HL-60 (cell line): ENCODE results near the gene GUCA1A.

Experiments used
- DNase-seq, 2 experiments: peaks; one replicate each; pipeline ENCODE4 v3.0.0-alpha.2; 2010 to 2020; ENCODE audit warnings: low read depth in 1 of 2, low spot score in 1 of 2
- H3K27ac ChIP-seq: fragments of 250-450 bp; sonication (Bioruptor Pico); replicated peaks from 2 replicates; pipeline ENCODE4 v1.5.1; 2020; ENCODE audit warnings: mild to moderate bottlenecking, moderate library complexity
- H3K27me3 ChIP-seq: fragments of 250-450 bp; sonication (Bioruptor Pico); 2 replicates; pipeline ENCODE4 v1.5.1; 2021; ENCODE audit warnings: mild to moderate bottlenecking, moderate library complexity; ENCODE audit not compliant: insufficient read depth, poor library complexity, severe bottlenecking
- H3K4me3 ChIP-seq: replicated peaks from 2 replicates; pipeline ENCODE4 v1.5.1; 2011; ENCODE audit warnings: mild to moderate bottlenecking, control low read depth, low read length; ENCODE audit not compliant: insufficient read depth
- CTCF ChIP-seq: IDR thresholded peaks from one replicate; pipeline ENCODE4 v1.5.1; 2011; ENCODE audit warnings: low read length, control low read depth, inconsistent platforms; ENCODE audit not compliant: insufficient read depth
- GABPA ChIP-seq: IDR thresholded peaks from 2 replicates; pipeline ENCODE4 v1.6.1; 2012; ENCODE audit warnings: low read depth
- POLR2AphosphoS5 ChIP-seq: IDR thresholded peaks from 2 replicates; pipeline ENCODE4 v1.6.1; 2012; ENCODE audit warnings: low read depth
- REST ChIP-seq: IDR thresholded peaks from 2 replicates; pipeline ENCODE4 v1.6.1; 2012; ENCODE audit warnings: low read depth; ENCODE audit not compliant: insufficient replicate concordance
- SPI1 ChIP-seq: IDR thresholded peaks from 2 replicates; pipeline ENCODE4 v1.6.1; 2012; ENCODE audit warnings: low read depth, mild to moderate bottlenecking, borderline replicate concordance

Gene GUCA1A

GRCh38 chr6:42179945-42180313, 6.8 kb downstream of the GUCA1A start:
- Histone ChIP-seq H3K27ac (no peak overlapping the region), H3K27me3 (no peaks in the 10 kb centered on the region), H3K4me3 (no peak overlapping the region)
- DNase-seq: no peak
- TF ChIP-seq GABPA (no peak), SPI1 (no peak), REST (no peak), CTCF (no peak), POLR2AphosphoS5 (no peak)

GRCh38 chr6:42182101-42182500, 8.9 kb downstream of the GUCA1A start:
- Histone ChIP-seq H3K4me3 (no peak overlapping the region), H3K27ac (no peak overlapping the region), H3K27me3 (no peaks in the 10 kb centered on the region)
- TF ChIP-seq REST: no peak
- TF ChIP-seq GABPA: no peak
- TF ChIP-seq CTCF: no peak
- TF ChIP-seq SPI1: no peak
- no peak for TF ChIP-seq POLR2AphosphoS5
- DNase-seq: no peak

- no peak for DNase-seq
- Histone ChIP-seq H3K27me3 (no peaks in the 10 kb centered on the region), H3K27ac (no peak overlapping the region), H3K4me3 (no peak overlapping the region)
- TF ChIP-seq POLR2AphosphoS5: no peak
- no peak for TF ChIP-seq GABPA
- TF ChIP-seq SPI1: no peak
- no peak for TF ChIP-seq CTCF
- no peak for TF ChIP-seq REST
These were observed 11.3 kb downstream of the GUCA1A start for GRCh38 chr6:42184475-42184874.
